ENCODE data around the gene LDB3. TPM values are rescaled to one million over a fixed set of nuclear protein-coding genes. Genes with fewer than 3 reads are reported as not detected.

Gene LDB3
- total and polyA plus RNA-seq, 2 donors (not counting 1 experiment from before 2014, with no cell fraction given), result under 0.01 to 0.20 TPM

DNA sequence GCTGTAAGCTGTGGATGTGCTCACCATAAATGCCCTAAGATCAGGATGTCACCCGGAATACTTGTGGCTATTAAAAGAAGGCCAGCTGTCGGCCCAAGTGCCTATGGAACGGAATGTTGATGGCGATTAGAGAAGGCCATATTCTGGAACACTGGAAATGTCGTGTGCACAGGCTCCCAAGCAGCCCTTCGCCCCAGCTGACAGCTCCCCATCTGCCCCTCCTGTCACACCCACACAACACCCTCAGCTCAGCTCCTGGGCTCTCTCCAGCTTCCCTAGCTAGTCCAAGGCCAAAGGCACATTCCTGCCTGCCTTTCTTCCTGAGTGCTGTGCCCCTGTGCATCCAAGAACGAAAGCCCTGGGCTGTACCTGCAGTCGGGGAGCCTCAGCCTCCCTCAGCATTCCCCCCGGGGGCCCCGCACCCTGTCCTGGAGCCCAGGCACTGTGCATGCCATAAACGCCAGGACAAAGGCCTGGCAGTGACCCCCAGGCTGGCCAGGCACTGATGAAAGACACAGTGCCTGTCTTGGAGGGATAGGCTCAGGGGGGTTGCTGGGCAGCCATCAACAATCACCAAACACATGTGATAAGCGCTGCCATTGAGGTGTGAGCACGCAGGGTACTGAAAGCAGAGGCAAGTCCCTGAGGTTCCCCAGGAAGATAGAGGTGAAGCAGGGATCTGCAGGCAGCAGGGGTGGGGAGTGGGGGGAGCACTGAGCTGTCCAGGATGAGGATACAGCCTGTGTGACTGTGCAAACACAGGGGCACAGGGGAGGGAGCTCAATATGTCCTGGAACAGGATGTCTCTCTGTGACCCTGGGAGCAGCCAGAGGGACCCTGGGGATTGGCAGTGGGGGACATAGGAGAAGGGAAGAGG, 3.7 kb upstream of the LDB3 start:
- H4K20me1 ChIP-seq (ENCODE audit: control insufficient read depth, extremely low read depth, insufficient read depth, low read length), result no peaks in the 10 kb centered on the region
- H3K4me3 ChIP-seq (replicated peaks in 1 of 4; ENCODE audit: control extremely low read depth in 1 of 4, insufficient read depth in 1 of 4, low read depth in 3 of 4, low read length in 4 of 4), result no peak overlapping the region
- no peak overlapping the region for H3K9ac ChIP-seq (ENCODE audit: insufficient read depth, low read length)
- TF ChIP-seq EZH2 (IDR thresholded peaks at IDR 0.05; ENCODE audit: low read length, missing control alignments), result no peak
- TF ChIP-seq, protein P1, sequence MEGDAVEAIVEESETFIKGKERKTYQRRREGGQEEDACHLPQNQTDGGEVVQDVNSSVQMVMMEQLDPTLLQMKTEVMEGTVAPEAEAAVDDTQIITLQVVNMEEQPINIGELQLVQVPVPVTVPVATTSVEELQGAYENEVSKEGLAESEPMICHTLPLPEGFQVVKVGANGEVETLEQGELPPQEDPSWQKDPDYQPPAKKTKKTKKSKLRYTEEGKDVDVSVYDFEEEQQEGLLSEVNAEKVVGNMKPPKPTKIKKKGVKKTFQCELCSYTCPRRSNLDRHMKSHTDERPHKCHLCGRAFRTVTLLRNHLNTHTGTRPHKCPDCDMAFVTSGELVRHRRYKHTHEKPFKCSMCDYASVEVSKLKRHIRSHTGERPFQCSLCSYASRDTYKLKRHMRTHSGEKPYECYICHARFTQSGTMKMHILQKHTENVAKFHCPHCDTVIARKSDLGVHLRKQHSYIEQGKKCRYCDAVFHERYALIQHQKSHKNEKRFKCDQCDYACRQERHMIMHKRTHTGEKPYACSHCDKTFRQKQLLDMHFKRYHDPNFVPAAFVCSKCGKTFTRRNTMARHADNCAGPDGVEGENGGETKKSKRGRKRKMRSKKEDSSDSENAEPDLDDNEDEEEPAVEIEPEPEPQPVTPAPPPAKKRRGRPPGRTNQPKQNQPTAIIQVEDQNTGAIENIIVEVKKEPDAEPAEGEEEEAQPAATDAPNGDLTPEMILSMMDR (conservative IDR thresholded peaks at IDR 0.05 in 1 of 2, IDR thresholded peaks at IDR 0.05 in 1 of 2; ENCODE audit: low read depth in 1 of 2, low read length in 2 of 2), result no peak
- no peaks in the 10 kb centered on the region for H3K27me3 ChIP-seq (ENCODE audit: control insufficient read depth, insufficient read depth, low read length)
- no peak for DNase-seq (ENCODE audit: low read depth in 2 of 2)
- H3K4me2 ChIP-seq (ENCODE audit: extremely low read depth, insufficient read depth, low read length), result no peak overlapping the region
- no peaks in the 10 kb centered on the region for H3K4me1 ChIP-seq (ENCODE audit: control insufficient read depth, extremely low read depth, insufficient read depth, low read length)
- no peaks in the 10 kb centered on the region for H3K79me2 ChIP-seq (ENCODE audit: control insufficient read depth, insufficient read depth, low read length)
- no peak overlapping the region for H3K27ac ChIP-seq (ENCODE audit: insufficient read depth, low read length)
- H3K9me3 ChIP-seq (ENCODE audit: control insufficient read depth, insufficient read depth, low read depth, low read length), result no peaks in the 10 kb centered on the region
- no peaks in the 10 kb centered on the region for H3K36me3 ChIP-seq (ENCODE audit: control insufficient read depth, insufficient read depth, low read length)
- H2AFZ ChIP-seq (ENCODE audit: low read length), result no peak overlapping the region

DNA sequence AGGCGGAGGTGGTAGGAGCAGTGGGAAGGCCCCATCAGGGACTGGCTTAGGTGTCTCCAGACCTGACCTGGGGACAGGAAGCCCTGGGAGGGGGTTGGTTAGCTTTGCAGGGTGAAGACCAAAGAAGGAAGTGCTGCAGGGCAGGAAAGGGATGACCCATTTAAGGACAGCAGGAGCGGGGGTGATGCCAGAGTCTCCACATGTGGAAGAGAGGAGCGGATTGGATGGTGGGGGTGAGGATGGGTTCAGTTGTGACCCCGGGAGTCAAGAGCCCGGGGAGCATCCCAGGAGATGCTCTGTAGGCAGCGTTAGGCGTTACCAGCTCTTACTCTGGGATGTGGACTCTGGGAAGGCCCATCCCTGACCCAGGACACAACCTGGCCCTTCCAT, 3.1 kb upstream of the LDB3 start:
- H3K4me2 ChIP-seq (ENCODE audit: extremely low read depth, insufficient read depth, low read length), result no peak overlapping the region
- no peak for TF ChIP-seq EZH2 (IDR thresholded peaks at IDR 0.05; ENCODE audit: low read length, missing control alignments)
- H3K79me2 ChIP-seq (ENCODE audit: control insufficient read depth, insufficient read depth, low read length), result no peaks in the 10 kb centered on the region
- no peak overlapping the region for H3K9ac ChIP-seq (ENCODE audit: insufficient read depth, low read length)
- no peak overlapping the region for H3K27ac ChIP-seq (ENCODE audit: insufficient read depth, low read length)
- no peak for DNase-seq (ENCODE audit: low read depth in 2 of 2)
- no peaks in the 10 kb centered on the region for H3K36me3 ChIP-seq (ENCODE audit: control insufficient read depth, insufficient read depth, low read length)
- H4K20me1 ChIP-seq (ENCODE audit: control insufficient read depth, extremely low read depth, insufficient read depth, low read length), result no peaks in the 10 kb centered on the region
- H3K27me3 ChIP-seq (ENCODE audit: control insufficient read depth, insufficient read depth, low read length), result no peaks in the 10 kb centered on the region
- no peak overlapping the region for H3K4me3 ChIP-seq (replicated peaks in 1 of 4; ENCODE audit: control extremely low read depth in 1 of 4, insufficient read depth in 1 of 4, low read depth in 3 of 4, low read length in 4 of 4)
- H3K9me3 ChIP-seq (ENCODE audit: control insufficient read depth, insufficient read depth, low read depth, low read length), result no peaks in the 10 kb centered on the region
- H2AFZ ChIP-seq (ENCODE audit: low read length), result no peak overlapping the region
- H3K4me1 ChIP-seq (ENCODE audit: control insufficient read depth, extremely low read depth, insufficient read depth, low read length), result no peaks in the 10 kb centered on the region

DNA sequence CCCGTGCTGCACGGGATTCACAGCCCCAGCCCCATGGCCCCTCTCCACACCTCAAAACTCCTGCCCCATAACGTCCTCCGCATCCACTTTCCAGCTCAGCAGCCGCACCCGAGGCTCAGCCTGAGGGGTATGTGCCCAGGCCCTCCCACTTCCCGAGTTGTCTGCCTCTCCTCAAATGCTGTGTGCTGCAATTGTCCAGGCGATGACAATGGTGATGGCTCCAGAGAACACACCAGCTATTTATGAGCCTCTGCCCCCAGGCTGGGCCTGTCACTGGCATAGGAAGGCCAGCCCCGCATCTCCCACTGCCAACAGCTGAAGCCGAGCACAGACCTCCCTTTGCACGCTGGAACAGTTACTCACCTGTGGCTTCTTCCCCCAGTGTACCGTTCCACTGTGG, 2.4 kb upstream of the LDB3 start:
- Histone ChIP-seq H3K27me3 (ENCODE audit: control insufficient read depth, insufficient read depth, low read length) (no peaks in the 10 kb centered on the region), H2AFZ (ENCODE audit: low read length) (no peak overlapping the region), H3K79me2 (ENCODE audit: control insufficient read depth, insufficient read depth, low read length) (no peaks in the 10 kb centered on the region), H3K9ac (ENCODE audit: insufficient read depth, low read length) (no peak overlapping the region), H3K36me3 (ENCODE audit: control insufficient read depth, insufficient read depth, low read length) (no peaks in the 10 kb centered on the region), H4K20me1 (ENCODE audit: control insufficient read depth, extremely low read depth, insufficient read depth, low read length) (no peaks in the 10 kb centered on the region), H3K4me3 (replicated peaks in 1 of 4; ENCODE audit: control extremely low read depth in 1 of 4, insufficient read depth in 1 of 4, low read depth in 3 of 4, low read length in 4 of 4) (no peak overlapping the region), H3K9me3 (ENCODE audit: control insufficient read depth, insufficient read depth, low read depth, low read length) (no peaks in the 10 kb centered on the region), H3K27ac (ENCODE audit: insufficient read depth, low read length) (no peak overlapping the region), H3K4me2 (ENCODE audit: extremely low read depth, insufficient read depth, low read length) (no peak overlapping the region), H3K4me1 (ENCODE audit: control insufficient read depth, extremely low read depth, insufficient read depth, low read length) (no peaks in the 10 kb centered on the region)
- no peak for TF ChIP-seq EZH2 (IDR thresholded peaks at IDR 0.05; ENCODE audit: low read length, missing control alignments)
- TF ChIP-seq, protein P1 (conservative IDR thresholded peaks at IDR 0.05 in 1 of 2, IDR thresholded peaks at IDR 0.05 in 1 of 2; ENCODE audit: low read depth in 1 of 2, low read length in 2 of 2), result no peak
- DNase-seq (ENCODE audit: low read depth in 2 of 2), result no peak

Measured in fibroblast of lung (primary cell).